ENCODE measurements around the gene NLRC3. TPM values are rescaled to one million over a fixed set of nuclear protein-coding genes. Genes with fewer than 3 reads are reported as not detected.
A peak's percentile ranks its signal among the peaks of the same experiment; 100 is the strongest.

The NLRC3 gene
- total RNA-seq, 2 experiments from 2014 or later = 80.7 to 98.7 TPM

DNA sequence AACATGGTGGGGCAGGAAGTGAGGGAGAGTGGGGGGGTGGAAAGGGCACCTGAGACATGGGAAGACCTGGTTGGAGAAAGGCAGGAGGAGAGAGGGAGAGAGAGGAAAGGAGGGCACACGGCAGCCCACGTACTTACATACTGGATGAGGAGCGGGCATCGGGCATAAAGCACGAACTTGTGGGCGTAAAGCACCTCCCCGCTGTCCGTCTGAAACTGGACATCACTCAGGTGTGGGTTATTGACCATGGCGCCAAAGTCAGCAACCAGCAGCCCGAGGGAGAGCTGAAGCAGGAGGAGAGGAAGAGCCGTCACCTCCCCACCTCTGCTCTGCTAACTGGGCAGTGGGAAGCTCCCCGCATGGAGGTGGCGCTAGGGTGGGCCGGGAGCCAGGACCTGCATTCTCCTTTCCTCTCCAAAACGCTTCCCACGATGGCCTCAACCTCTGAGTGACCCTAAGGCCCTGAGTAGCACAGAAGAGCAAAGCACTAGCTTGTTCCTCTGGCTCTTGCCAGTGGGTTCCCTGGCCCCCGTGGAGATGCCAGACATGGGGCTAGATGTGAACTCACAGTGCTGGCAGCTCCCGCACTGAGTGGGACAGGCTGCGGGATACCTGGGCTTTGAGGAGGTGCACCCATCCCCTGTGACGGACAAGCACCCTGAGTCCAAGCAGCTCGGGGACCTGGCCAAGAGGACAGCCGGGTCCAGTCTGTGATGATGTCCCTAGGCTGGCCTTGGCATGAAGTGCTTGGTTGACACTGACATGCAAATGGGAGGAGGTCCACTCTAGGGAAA is 17.3 kb upstream of the NLRC3 start:
- Mint-ChIP-seq H3K27ac (no peak overlapping the region), H3K27me3 (no peaks in the 10 kb centered on the region), H3K4me1 (peaks cover 7% of the 10 kb centered on the region), H3K9me3 (no peaks in the 10 kb centered on the region), H3K36me3 (ENCODE audit: low read depth) (peaks cover 12% of the 10 kb centered on the region), H3K4me3 (no peak overlapping the region)
- ChIA-PET CTCF (interaction anchor here (0.6 to 0.8 kb wide), 2 partner anchors 8 to 11 kb away, joined by 3 read pairs; no protein-coding TSS in a partner anchor), POLR2A (no interaction called here)
- DNase-seq = no peak

DNA sequence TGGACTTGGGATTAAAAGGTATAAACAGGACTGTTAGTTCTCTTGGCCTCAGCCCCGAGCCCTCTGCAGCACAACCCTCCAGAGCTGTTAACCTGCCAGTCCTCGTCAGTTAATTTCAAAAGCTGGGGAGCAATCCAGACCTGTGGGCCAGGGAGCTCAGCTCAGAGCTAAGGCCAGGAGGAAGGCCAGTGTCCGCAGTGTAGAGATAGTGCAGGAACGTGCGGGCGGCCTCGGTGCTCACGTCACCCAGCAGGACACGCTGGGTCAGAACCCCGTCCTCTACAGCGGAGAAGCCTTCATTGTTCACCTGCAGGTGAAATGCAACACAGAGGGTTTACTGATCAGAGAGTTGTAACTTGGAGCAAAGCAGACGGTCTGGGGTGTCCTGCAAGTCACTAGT is 15.4 kb upstream of the NLRC3 start:
- Mint-ChIP-seq H3K4me3 (no peak overlapping the region), H3K9me3 (no peaks in the 10 kb centered on the region), H3K27me3 (no peaks in the 10 kb centered on the region), H3K36me3 (ENCODE audit: low read depth) (peaks cover 11% of the 10 kb centered on the region), H3K27ac (no peak overlapping the region), H3K4me1 (peaks cover 7% of the 10 kb centered on the region)
- POLR2A ChIA-PET = no interaction called here
- DNase-seq = no peak
- CTCF ChIA-PET = no interaction called here

DNA sequence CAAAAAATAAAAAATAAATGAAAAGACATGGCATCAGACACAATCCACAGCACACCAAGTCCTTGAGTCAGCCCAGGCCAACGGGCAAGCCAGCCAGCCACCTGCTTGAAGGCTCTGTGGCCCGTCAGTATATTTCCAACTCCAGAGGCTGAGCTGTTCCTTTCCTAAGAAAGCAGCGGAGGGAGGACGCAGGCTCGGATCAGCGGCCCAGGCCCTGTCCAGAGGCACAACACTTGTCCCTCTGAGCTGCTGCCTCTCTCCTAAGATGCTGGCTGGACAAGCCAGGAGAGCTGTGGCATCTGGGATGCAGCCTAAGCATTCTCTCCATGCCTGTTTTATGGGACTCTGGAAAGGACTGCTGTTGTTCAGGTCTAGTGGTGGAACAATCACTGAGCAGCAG is 14.8 kb upstream of the NLRC3 start:
- Mint-ChIP-seq H3K9me3 (no peaks in the 10 kb centered on the region), H3K27me3 (no peaks in the 10 kb centered on the region), H3K36me3 (ENCODE audit: low read depth) (peaks cover 11% of the 10 kb centered on the region), H3K27ac (no peak overlapping the region), H3K4me1 (peaks cover 7% of the 10 kb centered on the region), H3K4me3 (no peak overlapping the region)
- CTCF ChIA-PET = no interaction called here
- POLR2A ChIA-PET = no interaction called here
- DNase-seq = no peak

DNA sequence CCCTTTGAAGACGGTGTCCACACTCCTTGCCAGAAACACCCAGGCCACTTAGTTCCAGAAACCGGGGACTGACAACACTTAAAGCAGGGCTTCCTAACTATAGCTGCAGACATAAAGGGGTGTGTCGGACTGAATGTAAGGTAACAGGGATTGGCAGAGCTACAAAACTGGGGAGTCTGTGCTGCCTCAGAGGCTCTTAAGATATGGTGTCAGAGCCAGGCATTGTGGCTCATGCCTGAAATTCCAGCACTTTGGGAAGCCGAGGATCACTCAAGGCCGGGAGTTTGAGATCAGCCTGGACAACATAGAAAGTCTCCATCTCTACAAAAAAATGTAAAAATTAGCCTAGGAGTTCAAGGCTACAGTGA is 14.2 kb upstream of the NLRC3 start:
- DNase-seq = no peak
- H3K4me1 Mint-ChIP-seq = peaks cover 7% of the 10 kb centered on the region
- peaks cover 13% of the 10 kb centered on the region for H3K36me3 Mint-ChIP-seq (ENCODE audit: low read depth)
- peak overlapping the region; percentile 57 for H3K27ac Mint-ChIP-seq
- no peak overlapping the region for H3K4me3 Mint-ChIP-seq
- ChIA-PET POLR2A (no interaction called here), CTCF (interaction anchor here (1.6 kb wide), 1 partner anchor 9 kb away, joined by 3 read pairs; no protein-coding TSS in a partner anchor)
- H3K9me3 Mint-ChIP-seq = no peaks in the 10 kb centered on the region
- H3K27me3 Mint-ChIP-seq = no peaks in the 10 kb centered on the region

DNA sequence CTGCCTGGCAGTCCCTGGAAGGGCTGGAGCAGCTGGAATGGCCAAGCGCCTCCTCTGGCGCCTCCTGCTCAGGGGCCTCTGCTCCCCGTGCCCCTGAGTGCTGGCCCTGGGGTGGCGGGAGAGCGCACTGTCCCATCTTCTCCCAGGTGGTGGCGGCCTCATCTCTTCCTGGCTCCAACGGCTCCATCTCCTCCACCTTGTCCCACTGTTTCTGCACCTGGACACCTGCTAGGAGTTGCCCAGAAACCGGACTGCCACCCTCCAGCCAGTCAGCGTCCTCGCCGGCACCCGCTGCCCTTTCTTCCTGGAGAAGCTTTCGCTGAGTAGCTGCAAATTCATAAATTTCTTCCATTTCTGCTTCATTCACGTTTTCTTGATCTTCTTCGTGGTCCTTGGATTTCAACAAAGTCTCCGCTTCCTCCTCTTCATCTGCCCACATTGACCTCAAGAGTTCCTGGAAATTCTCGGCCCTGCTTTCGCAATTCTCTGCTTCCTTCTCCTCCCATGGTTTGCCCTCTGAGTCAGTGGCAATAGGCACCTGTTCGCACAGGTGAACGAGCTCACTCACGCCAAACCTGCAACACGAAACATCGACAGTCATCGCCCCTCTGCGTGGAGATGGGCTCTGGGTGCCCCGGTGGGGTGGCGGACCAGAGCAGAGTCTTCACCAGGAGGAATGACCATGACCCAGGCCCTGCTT is 13.7 kb upstream of the NLRC3 start:
- ChIA-PET CTCF (interaction anchor here (1.6 kb wide), 1 partner anchor 10 kb away, joined by 3 read pairs; no protein-coding TSS in a partner anchor), POLR2A (no interaction called here)
- Mint-ChIP-seq H3K27ac (peak overlapping the region; percentile 57), H3K4me1 (peaks cover 9% of the 10 kb centered on the region), H3K27me3 (no peaks in the 10 kb centered on the region), H3K4me3 (no peak overlapping the region), H3K9me3 (no peaks in the 10 kb centered on the region), H3K36me3 (ENCODE audit: low read depth) (peaks cover 13% of the 10 kb centered on the region)
- DNase-seq = no peak

DNA sequence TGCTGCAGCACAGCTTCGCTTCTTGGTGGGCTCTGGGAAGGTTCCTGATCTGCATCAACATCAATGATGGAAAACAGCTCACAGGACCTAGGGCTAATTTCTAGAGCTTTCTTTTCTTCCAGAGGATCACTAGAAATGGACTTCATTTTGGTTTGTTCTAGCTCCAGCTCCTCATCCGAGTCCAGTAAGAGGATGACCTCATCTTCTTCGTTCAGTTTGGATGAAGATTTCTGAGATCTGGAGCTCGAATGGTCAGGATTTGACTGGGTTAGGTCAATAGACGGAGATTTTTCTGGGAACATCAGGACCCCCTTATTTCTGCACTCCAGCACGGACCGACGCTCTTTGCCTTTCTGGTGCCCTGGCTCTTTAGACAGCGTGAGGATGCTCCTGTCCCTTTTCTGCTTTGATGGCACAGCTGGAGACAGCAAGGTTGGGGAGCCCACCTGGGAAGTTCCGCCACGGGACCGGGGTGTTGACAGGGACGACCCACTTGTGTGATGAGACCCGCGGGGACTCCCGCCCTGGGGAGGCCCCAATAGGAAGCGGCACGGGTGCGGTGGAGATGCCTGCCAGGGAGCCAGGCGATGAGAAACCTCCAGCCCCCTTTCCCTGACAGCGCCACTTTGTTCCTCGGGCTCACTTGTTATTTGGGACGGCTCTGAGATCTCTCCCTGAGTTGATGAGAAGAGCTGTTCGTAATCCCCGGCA is 12.9 kb upstream of the NLRC3 start:
- DNase-seq = no peak
- Mint-ChIP-seq H3K9me3 (no peaks in the 10 kb centered on the region), H3K4me1 (peaks cover 14% of the 10 kb centered on the region), H3K36me3 (ENCODE audit: low read depth) (peaks cover 13% of the 10 kb centered on the region), H3K27me3 (no peaks in the 10 kb centered on the region), H3K4me3 (no peak overlapping the region), H3K27ac (no peak overlapping the region)
- CTCF ChIA-PET = interaction anchor here (1.6 kb wide), 1 partner anchor 11 kb away, joined by 3 read pairs; no protein-coding TSS in a partner anchor
- POLR2A ChIA-PET = no interaction called here

DNA sequence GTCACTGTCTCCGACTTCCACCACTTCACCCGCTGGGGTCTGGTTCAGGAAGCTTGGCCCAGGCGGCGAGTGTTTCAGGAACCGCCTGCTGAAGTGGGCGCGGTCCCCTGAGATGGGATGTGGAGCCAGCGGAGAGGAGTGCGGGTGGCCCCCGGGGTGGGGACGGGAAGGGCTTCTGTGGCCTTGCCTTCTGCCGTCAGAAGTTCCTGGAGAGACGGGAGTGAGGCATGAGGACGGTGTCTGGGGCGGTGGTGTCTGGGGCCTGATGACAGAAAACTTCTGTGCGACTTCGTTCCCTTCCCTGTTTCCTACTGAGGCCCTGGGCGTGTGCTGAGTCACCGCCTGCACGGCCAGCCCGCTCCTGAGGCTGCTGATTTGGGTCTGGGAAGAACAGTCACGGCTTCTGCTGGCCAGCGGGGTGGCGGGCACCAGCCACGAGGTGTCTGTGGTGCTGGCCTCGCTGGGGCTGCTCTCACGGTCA is 12.3 kb upstream of the NLRC3 start:
- Mint-ChIP-seq H3K9me3 (no peaks in the 10 kb centered on the region), H3K4me3 (no peak overlapping the region), H3K27ac (no peak overlapping the region), H3K27me3 (no peaks in the 10 kb centered on the region), H3K36me3 (ENCODE audit: low read depth) (peaks cover 18% of the 10 kb centered on the region), H3K4me1 (peaks cover 18% of the 10 kb centered on the region)
- POLR2A ChIA-PET = no interaction called here
- no peak for DNase-seq
- CTCF ChIA-PET = no interaction called here

DNA sequence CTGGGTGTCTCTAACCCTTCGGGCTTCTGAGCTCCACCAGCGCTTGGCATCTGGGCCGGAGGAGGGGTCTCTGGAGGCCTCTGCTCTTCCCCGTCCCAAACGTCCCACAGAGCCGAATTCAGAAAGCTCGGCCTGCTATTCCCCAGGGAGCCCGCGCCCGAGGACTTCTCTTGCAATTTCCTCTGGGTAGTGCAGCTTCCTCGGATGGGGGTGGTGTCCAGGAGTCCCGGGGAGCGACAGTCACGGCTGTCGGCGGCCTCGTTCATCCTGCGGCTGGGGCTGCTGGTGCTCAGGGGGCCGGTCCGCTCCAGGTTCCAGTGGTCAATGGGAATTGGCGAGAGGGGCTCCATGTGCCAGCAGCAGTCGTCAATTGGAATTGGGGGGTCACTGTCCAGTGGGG is 11.8 kb upstream of the NLRC3 start:
- Mint-ChIP-seq H3K9me3 (no peaks in the 10 kb centered on the region), H3K27me3 (no peaks in the 10 kb centered on the region), H3K4me3 (no peak overlapping the region), H3K4me1 (peaks cover 20% of the 10 kb centered on the region), H3K27ac (no peak overlapping the region), H3K36me3 (ENCODE audit: low read depth) (peaks cover 18% of the 10 kb centered on the region)
- CTCF ChIA-PET = no interaction called here
- no peak for DNase-seq
- POLR2A ChIA-PET = no interaction called here

DNA sequence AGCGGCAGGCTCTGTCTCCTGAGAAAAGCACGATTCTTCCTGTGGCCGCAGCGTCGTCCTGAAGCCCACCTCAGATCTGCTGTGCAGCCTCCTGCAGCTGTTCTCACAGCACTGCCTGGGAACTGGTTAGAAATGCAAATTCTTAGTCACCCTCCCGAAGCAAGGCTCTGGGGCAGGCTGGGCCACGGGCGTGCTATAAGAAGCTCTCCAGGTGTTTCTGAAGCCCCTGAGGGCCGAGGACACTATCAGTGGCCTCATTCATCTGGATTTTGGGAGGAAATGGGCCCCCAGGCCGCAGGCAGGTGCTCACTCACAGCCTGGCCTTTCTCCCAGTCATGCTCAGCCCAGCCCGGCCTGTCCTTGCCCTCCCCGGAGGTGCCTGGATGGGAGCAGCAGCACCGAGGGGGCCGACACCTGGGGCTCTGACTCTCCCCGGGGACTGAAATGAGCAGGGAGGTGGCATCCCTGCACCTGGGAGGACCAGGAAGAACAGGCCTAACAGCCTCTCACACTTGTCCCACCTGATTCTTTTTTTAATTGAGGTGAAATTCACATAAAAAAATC is 10.4 kb upstream of the NLRC3 start:
- peaks cover 20% of the 10 kb centered on the region for H3K4me1 Mint-ChIP-seq
- ChIA-PET POLR2A (no interaction called here), CTCF (interaction anchor here (0.6 to 1.4 kb wide), 2 partner anchors 8 to 11 kb away, joined by 3 to 5 read pairs; no protein-coding TSS in a partner anchor)
- DNase-seq = no peak
- no peaks in the 10 kb centered on the region for H3K9me3 Mint-ChIP-seq
- H3K36me3 Mint-ChIP-seq (ENCODE audit: low read depth) = peaks cover 21% of the 10 kb centered on the region
- no peaks in the 10 kb centered on the region for H3K27me3 Mint-ChIP-seq
- H3K4me3 Mint-ChIP-seq = no peak overlapping the region
- no peak overlapping the region for H3K27ac Mint-ChIP-seq

DNA sequence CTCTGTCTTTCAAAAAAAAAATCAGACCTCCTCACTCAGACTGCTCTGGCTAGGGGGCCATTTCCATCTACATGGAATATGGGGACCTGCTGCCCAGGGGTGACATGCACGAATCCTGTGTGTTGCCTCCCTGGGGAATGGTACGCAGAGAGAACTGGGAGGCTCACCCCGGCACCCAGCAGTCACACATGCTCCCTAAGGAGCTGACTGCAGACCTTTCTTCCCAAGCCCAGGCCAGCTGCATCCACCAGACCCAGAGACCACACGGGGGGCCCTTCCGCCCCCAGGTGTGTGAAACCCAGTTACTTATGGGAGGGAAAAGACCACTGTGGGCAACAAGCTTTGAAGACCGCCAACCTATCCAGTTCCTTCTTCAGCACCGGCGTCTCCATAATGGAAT is 7.2 kb upstream of the NLRC3 start:
- no peak overlapping the region for H3K27ac Mint-ChIP-seq
- no peaks in the 10 kb centered on the region for H3K9me3 Mint-ChIP-seq
- no peak for DNase-seq
- no peaks in the 10 kb centered on the region for H3K27me3 Mint-ChIP-seq
- peaks cover 18% of the 10 kb centered on the region for H3K36me3 Mint-ChIP-seq (ENCODE audit: low read depth)
- ChIA-PET POLR2A (no interaction called here), CTCF (no interaction called here)
- peaks cover 33% of the 10 kb centered on the region for H3K4me1 Mint-ChIP-seq
- H3K4me3 Mint-ChIP-seq = no peak overlapping the region

DNA sequence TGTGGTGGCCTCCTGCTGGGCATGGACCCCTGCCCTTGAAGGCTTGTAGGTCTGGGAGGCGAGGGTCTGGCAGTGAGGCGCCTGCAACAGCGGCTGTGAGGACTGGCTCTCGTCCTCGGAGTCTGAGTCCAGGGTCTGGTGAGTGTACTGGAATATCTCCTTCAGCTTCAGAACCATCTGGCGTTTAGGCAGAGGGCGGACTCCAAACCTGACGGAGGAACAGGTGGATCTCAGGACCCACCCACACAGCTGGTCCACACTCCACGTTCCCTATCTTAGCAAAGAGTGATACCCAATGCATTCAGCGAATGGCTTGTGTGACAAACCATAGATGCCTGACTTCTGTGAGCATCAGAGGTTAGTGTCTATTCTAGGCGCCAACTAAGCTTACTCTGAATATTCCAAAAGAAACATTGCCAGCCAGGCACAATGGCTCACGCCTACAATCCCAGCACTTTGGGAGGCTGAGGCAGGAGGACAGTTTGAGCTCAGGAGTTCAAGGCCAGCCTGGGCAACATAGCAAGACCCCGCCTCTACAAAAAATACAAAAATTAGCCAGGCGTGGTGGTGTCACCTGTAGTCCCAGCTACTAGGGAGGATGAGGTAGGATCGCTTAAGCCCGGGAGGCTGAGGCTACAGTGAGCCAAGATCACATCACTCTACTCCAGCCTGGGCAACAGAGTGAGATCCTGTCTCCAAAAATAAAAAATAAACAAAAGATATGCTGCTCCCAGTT is 6.3 kb upstream of the NLRC3 start:
- Mint-ChIP-seq H3K36me3 (ENCODE audit: low read depth) (peaks cover 18% of the 10 kb centered on the region), H3K27ac (no peak overlapping the region), H3K4me1 (peaks cover 41% of the 10 kb centered on the region), H3K9me3 (no peaks in the 10 kb centered on the region), H3K27me3 (no peaks in the 10 kb centered on the region), H3K4me3 (no peak overlapping the region)
- CTCF ChIA-PET = interaction anchor here (0.7 kb wide), 1 partner anchor 11 kb away, joined by 3 read pairs; no protein-coding TSS in a partner anchor
- no peak for DNase-seq
- POLR2A ChIA-PET = no interaction called here
